ENCODE measurements around the gene OR4N5.
"Not testable (repeated sequence)": the region's sequence is repeated elsewhere in the genome, so short reads cannot be mapped to it uniquely, and the experiment has no call there.

The OR4N5 gene

GRCh38 chr14:20138520-20138919, at the start of gene OR4N5:
Gene OR4N5 (plus strand): TSS chr14:20138820. CDS start chr14:20143736, 4,916 bp downstream.
- TF ChIP-seq CTCF (IDR thresholded peaks at IDR 0.05; ENCODE audit: control extremely low read depth, extremely low read depth, low read depth, missing control alignments): no peak
- no peak for DNase-seq (ENCODE audit: extremely low spot score)
- POLR2A ChIA-PET: no interaction called here
- CTCF ChIA-PET: no interaction called here

GRCh38 chr14:20092050-20092449, 46.6 kb upstream of the OR4N5 start:
- TF ChIP-seq CTCF (IDR thresholded peaks at IDR 0.05; ENCODE audit: control extremely low read depth, extremely low read depth, low read depth, missing control alignments): no peak
- ChIA-PET POLR2A (no interaction called here), CTCF (no interaction called here)
- no peak for DNase-seq (ENCODE audit: extremely low spot score)

GRCh38 chr14:20093442-20093841, 45.2 kb upstream of the OR4N5 start:
- POLR2A ChIA-PET: no interaction called here
- CTCF ChIA-PET: no interaction called here
- TF ChIP-seq CTCF (IDR thresholded peaks at IDR 0.05; ENCODE audit: control extremely low read depth, extremely low read depth, low read depth, missing control alignments): no peak
- DNase-seq (ENCODE audit: extremely low spot score): no peak

GRCh38 chr14:20098926-20099770, 39.5 kb upstream of the OR4N5 start:
- DNase-seq (ENCODE audit: extremely low spot score); CTCF ChIA-PET; POLR2A ChIA-PET: not testable (repeated sequence)

- DNase-seq (ENCODE audit: extremely low spot score): no peak
- TF ChIP-seq CTCF (IDR thresholded peaks at IDR 0.05; ENCODE audit: control extremely low read depth, extremely low read depth, low read depth, missing control alignments): no peak
- CTCF ChIA-PET: no interaction called here
- POLR2A ChIA-PET: no interaction called here
Observed at GRCh38 chr14:20110438-20110837, 28.2 kb upstream of the OR4N5 start, which contains the start of gene OR4K17. Gene OR4K17 (plus strand): TSS chr14:20110739. CDS start chr14:20117500, 6,761 bp downstream.

GRCh38 chr14:20112321-20112720, 26.3 kb upstream of the OR4N5 start:
- CTCF ChIA-PET: no interaction called here
- no peak for TF ChIP-seq CTCF (IDR thresholded peaks at IDR 0.05; ENCODE audit: control extremely low read depth, extremely low read depth, low read depth, missing control alignments)
- no peak for DNase-seq (ENCODE audit: extremely low spot score)
- POLR2A ChIA-PET: no interaction called here

- POLR2A ChIA-PET: no interaction called here
- CTCF ChIA-PET: no interaction called here
- no peak for TF ChIP-seq CTCF (IDR thresholded peaks at IDR 0.05; ENCODE audit: control extremely low read depth, extremely low read depth, low read depth, missing control alignments)
Observed at GRCh38 chr14:20116748-20117147, 21.9 kb upstream of the OR4N5 start.

More at GRCh38 chr14:20116748-20117147, 21.9 kb upstream of the OR4N5 start:
- DNase-seq (ENCODE audit: extremely low spot score): no peak

Data from GM10248 (cell line).